Smooth muscle cell (in vitro differentiated cells): ENCODE data around the gene DDX42. TPM values are rescaled to one million over a fixed set of nuclear protein-coding genes. Genes with fewer than 3 reads are reported as not detected.
A peak's percentile ranks its signal among the peaks of the same experiment; 100 is the strongest.

Experiments used
- DNase-seq: peaks from one replicate; lab custom pipeline; 2025; ENCODE audit not compliant: unreplicated experiment; lab: John Stamatoyannopoulos, UW
- H2AFZ ChIP-seq: fragments of 200-600 bp; sonication (generic); 2 replicates; pipeline ENCODE4 v1.6.0; 2016; ENCODE audit warnings: antibody characterized with exemption, low read depth, mild to moderate bottlenecking
- H3F3A ChIP-seq: fragments of 200-600 bp; sonication (generic); 2 replicates; pipeline ENCODE4 v1.6.0; 2017; ENCODE audit warnings: antibody characterized with exemption, low read depth
- H3K27ac ChIP-seq: fragments of 200-600 bp; sonication (generic); 2 replicates; pipeline ENCODE4 v1.5.1; 2016; ENCODE audit warnings: low read depth, mild to moderate bottlenecking
- H3K27me3 ChIP-seq: fragments of 200-600 bp; sonication (generic); 2 replicates; pipeline ENCODE4 v1.6.1; 2016; ENCODE audit warnings: low read depth, mild to moderate bottlenecking
- H3K36me3 ChIP-seq: fragments of 200-600 bp; sonication (generic); 2 replicates; pipeline ENCODE4 v1.5.1; 2016; ENCODE audit warnings: low read depth
- H3K4me1 ChIP-seq: fragments of 200-600 bp; sonication (generic); 2 replicates; pipeline ENCODE4 v1.5.1; 2016; ENCODE audit warnings: low read depth
- H3K4me2 ChIP-seq: fragments of 200-600 bp; sonication (generic); 2 replicates; pipeline ENCODE4 v1.6.0; 2016; ENCODE audit warnings: mild to moderate bottlenecking
- H3K4me3 ChIP-seq: fragments of 200-600 bp; sonication (generic); 2 replicates; pipeline ENCODE4 v1.5.1; 2016; ENCODE audit warnings: mild to moderate bottlenecking
- H3K79me2 ChIP-seq: fragments of 200-600 bp; sonication (generic); 2 replicates; pipeline ENCODE4 v1.6.0; 2016; ENCODE audit warnings: low read depth, mild to moderate bottlenecking
- H3K9ac ChIP-seq: fragments of 200-600 bp; sonication (generic); 2 replicates; pipeline ENCODE4 v1.6.0; 2016; ENCODE audit warnings: low read depth
- H3K9me3 ChIP-seq: fragments of 200-600 bp; sonication (generic); replicated peaks from 2 replicates; pipeline ENCODE4 v1.5.1; 2016; ENCODE audit warnings: low read depth
- H4K20me1 ChIP-seq: fragments of 200-600 bp; sonication (generic); 2 replicates; pipeline ENCODE4 v1.6.0; 2016; ENCODE audit warnings: low read depth
- WGBS: methylation state at CpG from one replicate; pipeline ENCODE4 v1.1.7; 2016; ENCODE audit warnings: low lambda C conversion rate; 5-methylcytosine and 5-hydroxymethylcytosine counted together
- polyA plus RNA-seq: library from polyadenylated mRNA; unstranded; fragments of >200 nt; fragmentation: Nextera tagmentation; extraction: Ambion mirVana; gene quantifications from 2 replicates; pipeline ENCODE4 v1.2.1, GENCODE V29; 2016
- total RNA-seq: library from RNA; depleted of rRNA; stranded (reverse); fragments of >200 nt; gene quantifications from 2 replicates; pipeline ENCODE4 v1.2.3, GENCODE V29; 2014
- TF ChIP-seq, protein P1 (sequence below): fragments of 200-600 bp; sonication (generic); IDR thresholded peaks from 2 replicates; pipeline ENCODE4 v1.5.1; 2017; ENCODE audit warnings: borderline replicate concordance, mild to moderate bottlenecking, antibody characterized with exemption; ENCODE audit not compliant: insufficient read depth, poor library complexity, severe bottlenecking

The DDX42 gene
- total and polyA plus RNA-seq, 2 experiments from 2014 or later, result 30.1 to 80.5 TPM

GRCh38 chr17:63847525-63848249, 73.7 kb downstream of the DDX42 start:
- Histone ChIP-seq H3K4me1 (no peaks in the 10 kb centered on the region), H3K4me2 (no peak overlapping the region), H4K20me1 (no peaks in the 10 kb centered on the region), H3F3A (no peaks in the 10 kb centered on the region), H3K9ac (no peak overlapping the region), H2AFZ (no peak overlapping the region), H3K36me3 (no peaks in the 10 kb centered on the region), H3K79me2 (no peaks in the 10 kb centered on the region), H3K27me3 (no peaks in the 10 kb centered on the region), H3K4me3 (no peak overlapping the region), H3K27ac (no peak overlapping the region), H3K9me3 (no peaks in the 10 kb centered on the region)
- TF ChIP-seq, protein P1, sequence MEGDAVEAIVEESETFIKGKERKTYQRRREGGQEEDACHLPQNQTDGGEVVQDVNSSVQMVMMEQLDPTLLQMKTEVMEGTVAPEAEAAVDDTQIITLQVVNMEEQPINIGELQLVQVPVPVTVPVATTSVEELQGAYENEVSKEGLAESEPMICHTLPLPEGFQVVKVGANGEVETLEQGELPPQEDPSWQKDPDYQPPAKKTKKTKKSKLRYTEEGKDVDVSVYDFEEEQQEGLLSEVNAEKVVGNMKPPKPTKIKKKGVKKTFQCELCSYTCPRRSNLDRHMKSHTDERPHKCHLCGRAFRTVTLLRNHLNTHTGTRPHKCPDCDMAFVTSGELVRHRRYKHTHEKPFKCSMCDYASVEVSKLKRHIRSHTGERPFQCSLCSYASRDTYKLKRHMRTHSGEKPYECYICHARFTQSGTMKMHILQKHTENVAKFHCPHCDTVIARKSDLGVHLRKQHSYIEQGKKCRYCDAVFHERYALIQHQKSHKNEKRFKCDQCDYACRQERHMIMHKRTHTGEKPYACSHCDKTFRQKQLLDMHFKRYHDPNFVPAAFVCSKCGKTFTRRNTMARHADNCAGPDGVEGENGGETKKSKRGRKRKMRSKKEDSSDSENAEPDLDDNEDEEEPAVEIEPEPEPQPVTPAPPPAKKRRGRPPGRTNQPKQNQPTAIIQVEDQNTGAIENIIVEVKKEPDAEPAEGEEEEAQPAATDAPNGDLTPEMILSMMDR, result no peak
- WGBS, result 96% methylated on average over 3 of the region's 3 CpGs
- DNase-seq, result no peak

- Histone ChIP-seq H3F3A (no peaks in the 10 kb centered on the region), H4K20me1 (no peaks in the 10 kb centered on the region), H3K4me2 (peak overlapping the region; percentile 89), H3K79me2 (no peaks in the 10 kb centered on the region), H3K36me3 (no peaks in the 10 kb centered on the region), H3K9me3 (no peaks in the 10 kb centered on the region), H2AFZ (peak overlapping the region; percentile 99), H3K4me1 (no peaks in the 10 kb centered on the region), H3K27ac (no peak overlapping the region), H3K27me3 (no peaks in the 10 kb centered on the region), H3K9ac (peak overlapping the region; percentile 95), H3K4me3 (peak overlapping the region; percentile 46)
- WGBS, result 31% methylated on average over 74 of the region's 82 CpGs
- TF ChIP-seq, protein P1, result peak; percentile 81
- DNase-seq, result peak; percentile 44
Measured at GRCh38 chr17:63848834-63849689, 75.1 kb downstream of the DDX42 start.

- DNase-seq, result no peak
- TF ChIP-seq, protein P1, result no peak
- H3K4me3 ChIP-seq, result no peak overlapping the region
- H3K4me1 ChIP-seq, result no peaks in the 10 kb centered on the region
- H3K4me2 ChIP-seq, result no peak overlapping the region
- H3K9ac ChIP-seq, result no peak overlapping the region
- H3K79me2 ChIP-seq, result no peaks in the 10 kb centered on the region
- H3K9me3 ChIP-seq, result no peaks in the 10 kb centered on the region
- no peaks in the 10 kb centered on the region for H4K20me1 ChIP-seq
- H3K36me3 ChIP-seq, result no peaks in the 10 kb centered on the region
- no peaks in the 10 kb centered on the region for H3F3A ChIP-seq
- H3K27ac ChIP-seq, result no peak overlapping the region
- peaks cover 4% of the 10 kb centered on the region for H3K27me3 ChIP-seq
- H2AFZ ChIP-seq, result no peak overlapping the region
- WGBS, result 97% methylated on average over 9 of the region's 9 CpGs
Measured at GRCh38 chr17:63850401-63850800, 76.4 kb downstream of the DDX42 start.
